Measurements from ENCODE around the gene MUTYH.

DNA sequence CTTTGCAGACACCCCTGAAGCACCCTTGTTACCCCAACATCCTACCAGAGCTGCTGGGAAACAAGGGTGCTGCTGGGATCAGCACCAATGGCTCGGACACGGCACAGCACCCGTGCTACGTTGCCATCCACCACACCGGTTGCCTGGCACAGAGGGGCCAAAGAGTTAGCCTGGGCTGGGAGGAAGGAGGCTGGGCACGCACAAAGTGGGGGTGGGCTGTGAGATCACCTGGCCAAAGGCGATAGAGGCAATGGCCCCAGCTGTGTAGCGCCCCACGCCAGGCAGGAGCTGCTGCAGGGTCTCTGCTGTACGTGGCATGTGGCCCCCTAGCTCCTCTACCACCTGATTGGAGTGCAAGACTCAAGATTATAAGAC lies 7.9 kb downstream of the MUTYH start:
- TF ChIP-seq, protein P1, sequence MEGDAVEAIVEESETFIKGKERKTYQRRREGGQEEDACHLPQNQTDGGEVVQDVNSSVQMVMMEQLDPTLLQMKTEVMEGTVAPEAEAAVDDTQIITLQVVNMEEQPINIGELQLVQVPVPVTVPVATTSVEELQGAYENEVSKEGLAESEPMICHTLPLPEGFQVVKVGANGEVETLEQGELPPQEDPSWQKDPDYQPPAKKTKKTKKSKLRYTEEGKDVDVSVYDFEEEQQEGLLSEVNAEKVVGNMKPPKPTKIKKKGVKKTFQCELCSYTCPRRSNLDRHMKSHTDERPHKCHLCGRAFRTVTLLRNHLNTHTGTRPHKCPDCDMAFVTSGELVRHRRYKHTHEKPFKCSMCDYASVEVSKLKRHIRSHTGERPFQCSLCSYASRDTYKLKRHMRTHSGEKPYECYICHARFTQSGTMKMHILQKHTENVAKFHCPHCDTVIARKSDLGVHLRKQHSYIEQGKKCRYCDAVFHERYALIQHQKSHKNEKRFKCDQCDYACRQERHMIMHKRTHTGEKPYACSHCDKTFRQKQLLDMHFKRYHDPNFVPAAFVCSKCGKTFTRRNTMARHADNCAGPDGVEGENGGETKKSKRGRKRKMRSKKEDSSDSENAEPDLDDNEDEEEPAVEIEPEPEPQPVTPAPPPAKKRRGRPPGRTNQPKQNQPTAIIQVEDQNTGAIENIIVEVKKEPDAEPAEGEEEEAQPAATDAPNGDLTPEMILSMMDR (IDR thresholded peaks at IDR 0.05) = no peak
- TF ChIP-seq POLR2A (IDR thresholded peaks at IDR 0.05) = no peak
- no peak for TF ChIP-seq POLR2AphosphoS5 (IDR thresholded peaks at IDR 0.05)
- TF ChIP-seq EP300 (IDR thresholded peaks at IDR 0.05) = no peak

Data from upper lobe of left lung (tissue), 4 donors.